ENCODE results near the gene CAPN14. TPM values are rescaled to one million over a fixed set of nuclear protein-coding genes. Genes with fewer than 3 reads are reported as not detected.
A peak's percentile ranks its signal among the peaks of the same experiment; 100 is the strongest.

The CAPN14 gene
- total RNA-seq: 0.20 and 1.6 TPM in 2 replicates

- DNase-seq (ENCODE audit: low read depth): peak; percentile 61
Measured at GRCh38 chr2:31217465-31218200, at the start of gene CAPN14. Gene CAPN14, minus strand, starts transcription at chr2:31217515. Its CDS starts 12,068 bp downstream, at chr2:31205447.

DNA sequence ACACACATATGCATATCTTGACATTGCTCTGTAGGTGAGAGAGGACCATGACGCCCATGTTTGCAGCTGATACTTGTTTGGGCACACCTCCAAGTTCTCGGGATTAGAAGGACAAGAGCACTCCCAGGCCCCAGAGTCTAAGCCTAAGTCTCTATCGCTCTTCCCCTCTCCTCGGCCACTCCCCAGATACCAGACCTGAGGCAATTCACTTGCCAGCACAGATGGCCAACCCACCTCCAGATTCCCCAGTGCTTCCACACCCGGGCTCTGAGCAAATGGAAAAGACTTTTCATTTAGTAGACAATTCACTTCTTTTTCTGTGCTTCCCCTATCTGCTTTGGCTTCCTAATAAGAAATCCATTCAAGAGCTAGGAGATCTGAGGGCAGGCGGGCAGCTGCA is 49.5 kb upstream of the CAPN14 start:
- DNase-seq (ENCODE audit: low read depth): no peak

DNA sequence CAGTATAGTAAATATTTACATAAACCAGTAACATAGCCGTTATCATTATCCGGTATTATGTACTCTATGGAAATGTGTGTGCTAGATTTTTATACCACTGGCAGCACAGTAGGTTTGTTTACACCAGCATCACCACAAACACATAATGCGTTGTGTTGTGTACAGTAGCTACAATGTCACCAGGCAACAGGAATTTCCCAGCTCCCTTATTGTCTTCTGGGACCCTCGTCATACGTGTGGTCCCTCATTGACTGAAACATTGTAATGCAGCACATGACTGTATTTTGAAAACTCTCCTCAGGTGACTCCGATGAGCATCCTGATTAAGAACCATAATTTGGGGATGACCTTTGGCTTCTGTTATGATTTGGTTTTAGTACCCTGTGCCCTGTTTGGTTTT is 47.9 kb upstream of the CAPN14 start:
- DNase-seq (ENCODE audit: low read depth): no peak

DNA sequence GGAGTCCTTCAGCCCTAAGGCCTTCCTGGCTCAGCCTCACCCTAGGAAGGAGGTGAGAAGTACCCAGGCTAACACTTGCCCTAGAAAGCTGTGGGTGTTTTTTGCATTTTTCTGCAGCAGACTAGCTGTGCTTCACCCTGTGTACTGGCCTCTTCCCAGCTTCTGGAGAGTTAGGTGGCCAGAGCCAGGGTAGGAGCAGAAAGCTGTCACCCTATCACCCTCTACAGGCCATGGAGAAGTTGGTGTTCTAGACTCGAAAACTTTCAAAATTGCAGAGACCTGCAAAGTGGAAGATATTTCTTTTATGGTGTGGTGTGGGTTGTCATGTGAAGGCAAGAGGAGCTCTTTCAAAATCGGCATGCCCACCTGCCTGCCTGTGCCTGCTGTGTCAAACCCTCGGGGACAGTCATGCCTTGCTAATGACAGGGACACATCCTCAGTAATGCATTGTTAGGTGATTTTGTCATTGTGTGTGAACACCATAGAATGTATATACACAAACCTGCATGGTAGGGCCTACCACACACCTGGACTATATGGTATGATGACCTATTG is 46.4 kb upstream of the CAPN14 start:
- peak; percentile 8 for DNase-seq (ENCODE audit: low read depth)

DNA sequence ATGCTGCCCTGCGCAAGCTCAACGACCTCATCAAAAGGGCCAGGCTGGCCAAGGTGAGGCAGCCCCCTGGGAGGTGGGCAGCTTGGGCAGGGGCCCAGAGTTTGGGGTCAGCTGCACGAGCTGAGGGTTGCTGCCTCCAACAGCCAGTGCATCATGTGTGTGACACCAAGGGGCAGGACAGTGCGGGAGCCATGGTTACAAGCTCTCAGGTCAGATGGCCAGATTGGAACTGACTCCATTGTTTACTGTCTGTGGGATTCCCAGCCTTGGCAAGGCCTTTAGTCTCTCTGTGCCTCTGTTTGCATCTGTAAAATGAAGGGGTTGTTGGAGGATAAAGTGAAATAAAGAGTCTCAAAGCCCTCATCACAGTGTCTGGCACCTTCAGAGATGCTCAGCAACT is 43.6 kb upstream of the CAPN14 start:
- DNase-seq (ENCODE audit: low read depth): no peak

DNA sequence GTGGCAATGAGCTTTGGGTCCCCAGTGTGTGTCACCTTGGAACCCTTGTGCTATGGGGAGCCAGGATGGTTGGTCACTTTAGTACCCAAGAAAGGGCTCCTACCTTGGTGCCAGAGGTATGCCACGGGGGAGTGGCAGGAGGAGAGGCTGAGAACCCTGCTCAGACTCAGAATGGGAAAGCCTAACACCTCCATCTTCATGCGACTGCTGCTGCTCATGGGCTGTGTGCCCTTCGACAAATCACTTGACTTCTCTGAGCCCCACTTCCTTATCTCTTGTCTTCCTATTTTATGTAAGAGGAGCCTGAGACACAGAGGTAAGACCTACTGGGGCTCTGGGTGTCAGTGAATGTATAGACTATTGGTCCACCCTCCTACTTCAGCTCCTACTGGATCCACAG is 41.8 kb upstream of the CAPN14 start:
- DNase-seq (ENCODE audit: low read depth): no peak

GRCh38 chr2:31258351-31258750 is 41.0 kb upstream of the CAPN14 start:
- DNase-seq (ENCODE audit: low read depth): no peak

DNA sequence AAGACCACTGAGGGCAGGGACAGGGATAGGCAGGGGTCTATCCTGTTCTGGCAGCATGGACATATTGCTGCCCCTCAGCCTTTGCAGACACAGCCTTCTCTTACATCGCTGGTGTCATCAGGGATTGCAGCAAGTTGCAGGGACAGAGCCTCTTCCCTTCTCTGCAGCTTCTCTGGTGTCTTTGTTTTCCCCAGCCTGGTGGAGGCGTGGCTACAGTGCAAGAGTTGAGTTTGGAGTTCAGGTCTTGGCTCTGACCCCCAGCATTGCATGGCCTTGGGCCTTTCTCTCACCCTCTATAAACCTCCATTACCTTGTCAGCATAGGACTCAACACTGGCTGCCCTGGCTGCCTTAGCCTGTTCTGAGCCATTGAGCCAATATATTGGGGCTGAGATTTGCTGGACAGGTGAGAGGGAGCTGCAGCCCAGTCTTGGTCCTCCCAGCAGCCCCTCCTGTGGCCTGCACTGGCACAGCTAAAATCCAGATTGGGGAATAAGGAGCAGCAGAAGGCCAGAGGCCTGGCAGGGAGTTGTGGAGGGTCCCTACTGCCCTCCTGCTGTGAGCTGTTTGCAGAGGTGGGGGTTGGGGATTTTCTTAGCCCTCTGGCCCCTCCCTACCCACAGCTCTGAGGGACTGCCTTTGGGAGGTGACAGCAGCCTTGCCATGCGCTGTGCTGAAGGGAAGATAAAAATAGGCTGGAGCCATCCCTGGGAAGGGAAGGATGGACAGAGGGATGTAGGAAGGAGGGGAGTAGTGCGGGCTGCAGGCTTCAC is 39.5 kb upstream of the CAPN14 start:
- DNase-seq (ENCODE audit: low read depth): peak; percentile 22

GRCh38 chr2:31255911-31256571 is 38.7 kb upstream of the CAPN14 start:
- DNase-seq (ENCODE audit: low read depth): peak; percentile 90

GRCh38 chr2:31254237-31255203 is 37.2 kb upstream of the CAPN14 start:
- DNase-seq (ENCODE audit: low read depth): no peak

DNA sequence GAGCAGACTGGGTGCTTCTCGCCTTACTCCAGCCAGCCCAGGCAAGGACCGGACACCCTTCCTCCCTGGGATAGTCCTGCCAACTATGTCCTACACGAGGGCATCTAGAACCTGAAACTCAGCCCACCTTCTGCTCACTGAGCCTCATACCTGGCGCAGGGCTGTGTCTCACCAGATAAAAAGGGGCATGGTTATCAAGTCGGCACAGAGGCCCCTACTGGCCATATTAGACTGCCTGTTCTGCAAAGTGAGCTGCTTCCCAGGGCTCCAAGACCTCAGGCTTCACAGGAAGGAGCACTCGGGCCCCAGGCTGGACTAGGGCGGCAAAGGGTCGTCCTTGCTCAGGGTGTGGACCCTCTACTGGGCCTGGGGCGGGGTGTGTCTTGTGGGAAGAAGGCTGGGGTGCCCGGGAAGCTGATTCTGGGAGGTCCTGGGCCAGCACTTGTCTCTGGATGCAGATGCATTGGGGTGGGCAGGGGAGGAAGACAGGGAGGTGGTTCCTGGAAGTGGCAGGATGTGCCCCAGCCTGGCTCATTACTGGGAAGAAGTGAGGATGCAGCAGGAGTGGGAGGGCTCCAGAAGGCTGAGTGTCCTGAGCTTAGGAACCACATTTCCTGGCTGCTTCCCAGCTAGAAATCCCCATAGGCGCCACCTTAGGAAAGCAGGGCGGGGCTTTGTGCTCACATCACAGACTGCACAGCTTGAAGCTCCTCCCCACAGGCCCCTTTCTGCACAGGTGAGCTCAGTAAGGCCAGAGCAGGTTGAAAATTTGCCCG is 36.2 kb upstream of the CAPN14 start:
- peak; percentile 24 for DNase-seq (ENCODE audit: low read depth)

- DNase-seq (ENCODE audit: low read depth): no peak
Measured at GRCh38 chr2:31251851-31252250, 34.5 kb upstream of the CAPN14 start.

- no peak for DNase-seq (ENCODE audit: low read depth)
Measured at GRCh38 chr2:31251018-31251417, 33.7 kb upstream of the CAPN14 start.

- no peak for DNase-seq (ENCODE audit: low read depth)
Measured at GRCh38 chr2:31249009-31249690, 31.8 kb upstream of the CAPN14 start.

- DNase-seq (ENCODE audit: low read depth): no peak
Measured at GRCh38 chr2:31248139-31248538, 30.8 kb upstream of the CAPN14 start.

DNA sequence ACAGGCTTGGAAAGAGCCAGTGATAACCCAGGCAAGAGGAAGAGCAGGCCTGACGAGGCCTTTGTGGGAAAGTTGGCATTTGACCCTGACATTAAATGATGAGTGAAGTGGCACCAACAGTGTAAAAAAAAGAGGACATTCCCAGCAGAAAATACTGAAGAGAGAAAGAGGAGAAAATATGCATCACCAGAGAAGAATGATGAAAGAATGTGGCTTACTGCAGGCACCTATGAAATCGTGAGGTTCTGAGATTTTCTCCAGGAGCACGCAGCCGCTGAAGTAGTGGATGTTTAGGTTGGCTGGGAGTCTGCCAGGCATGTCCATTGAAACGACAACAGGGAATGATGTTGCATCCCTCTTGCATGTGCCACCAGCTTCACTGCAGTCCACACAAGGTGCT is 30.4 kb upstream of the CAPN14 start:
- peak; percentile 45 for DNase-seq (ENCODE audit: low read depth)

DNA sequence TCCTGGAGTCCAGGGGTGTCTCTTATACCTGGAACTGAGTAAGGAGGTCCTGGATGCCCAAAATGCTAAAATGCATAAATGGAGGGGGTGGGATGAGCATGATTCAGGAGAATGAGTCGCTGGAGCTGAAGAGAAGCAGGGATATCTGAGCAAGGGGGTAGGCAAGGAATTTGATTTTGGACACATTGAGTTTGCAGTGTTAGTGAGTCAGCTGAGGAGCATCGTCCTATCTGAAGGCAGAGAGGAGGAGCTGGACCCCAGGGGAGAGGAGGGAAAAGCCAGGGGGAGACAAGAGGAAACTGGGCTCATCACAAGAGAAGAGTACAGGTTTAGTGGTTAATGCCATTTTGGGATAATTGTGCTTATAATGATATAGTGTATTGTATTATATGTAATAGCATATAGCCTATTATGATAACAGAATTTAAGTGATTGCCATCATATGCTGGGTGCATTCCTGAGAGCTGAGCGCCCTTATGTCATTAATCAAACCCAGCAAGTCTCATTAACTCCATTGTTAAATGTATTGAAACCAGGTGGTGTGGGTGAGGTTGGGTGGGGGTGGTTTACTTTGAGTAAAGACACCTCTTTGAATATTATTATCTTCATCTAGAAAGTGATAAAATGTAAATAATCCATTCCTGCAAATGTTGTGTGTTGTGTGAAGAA is 29.0 kb upstream of the CAPN14 start:
- DNase-seq (ENCODE audit: low read depth): no peak

DNA sequence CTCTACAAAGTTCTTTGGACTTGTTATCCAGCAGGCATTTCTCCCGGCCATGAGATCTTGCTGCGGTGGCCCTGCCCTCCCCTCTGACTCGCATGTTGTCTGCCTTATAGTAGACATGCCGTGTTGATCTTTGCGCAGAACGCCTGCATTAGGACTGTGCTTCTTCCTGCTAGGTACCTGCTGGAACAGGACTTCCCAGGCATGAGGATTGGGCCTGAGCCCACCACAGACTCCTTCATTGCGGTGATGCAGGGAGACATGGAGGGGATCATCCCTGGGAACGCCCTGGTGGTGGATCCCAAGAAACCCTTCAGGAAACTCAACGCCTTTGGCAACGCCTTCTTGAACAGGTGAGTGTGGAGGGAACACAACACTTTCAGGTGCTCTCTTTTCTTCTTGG is 26.8 kb upstream of the CAPN14 start:
- no peak for DNase-seq (ENCODE audit: low read depth)

DNA sequence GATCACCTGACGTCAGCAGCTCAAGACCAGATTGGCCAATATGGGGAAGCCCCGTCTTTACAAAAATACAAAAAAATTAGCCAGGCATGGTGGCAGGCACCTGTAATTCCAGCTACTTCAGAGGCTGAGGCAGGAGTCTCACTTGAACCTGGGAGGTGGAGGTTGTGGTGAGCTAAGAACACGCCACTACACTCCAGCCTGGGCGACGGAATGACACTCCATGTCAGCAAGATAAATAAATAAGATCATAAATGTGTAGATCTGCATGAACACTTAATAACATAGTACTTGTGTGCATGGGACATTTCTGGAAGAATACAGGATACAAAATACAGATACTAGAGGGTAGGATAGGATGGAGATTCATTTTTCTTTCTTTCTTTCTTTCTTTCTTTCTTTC is 25.7 kb upstream of the CAPN14 start:
- DNase-seq (ENCODE audit: low read depth): no peak

Measured in renal cortical epithelial cell (primary cell).